Epithelial cell of prostate (primary cell): Measurements from ENCODE around the gene SORCS2.

Experiments used
- DNase-seq: peaks from one replicate; pipeline ENCODE4 v3.0.0-alpha.2; 2011; ENCODE audit warnings: low read depth, low spot score
- H3K27ac ChIP-seq: fragments of 450-650 bp; 2 replicates; pipeline ENCODE4 v1.5.1; 2017; ENCODE audit warnings: mild to moderate bottlenecking

The SORCS2 gene

GRCh38 chr4:7675612-7676320 is 483.4 kb downstream of the SORCS2 start:
- no peak for DNase-seq

GRCh38 chr4:7676398-7676922 is 484.1 kb downstream of the SORCS2 start:
- H3K27ac ChIP-seq, result no peak overlapping the region
- DNase-seq, result no peak

More at GRCh38 chr4:7675612-7676320, 483.4 kb downstream of the SORCS2 start:
- H3K27ac ChIP-seq, result no peak overlapping the region

GRCh38 chr4:7677086-7677485 is 484.7 kb downstream of the SORCS2 start:
- no peak for DNase-seq
- H3K27ac ChIP-seq, result no peak overlapping the region

- DNase-seq, result no peak
- H3K27ac ChIP-seq, result no peak overlapping the region
Observed at GRCh38 chr4:7677799-7678301, 485.5 kb downstream of the SORCS2 start.

GRCh38 chr4:7678318-7678852 is 486.0 kb downstream of the SORCS2 start:
- no peak overlapping the region for H3K27ac ChIP-seq
- no peak for DNase-seq

DNA sequence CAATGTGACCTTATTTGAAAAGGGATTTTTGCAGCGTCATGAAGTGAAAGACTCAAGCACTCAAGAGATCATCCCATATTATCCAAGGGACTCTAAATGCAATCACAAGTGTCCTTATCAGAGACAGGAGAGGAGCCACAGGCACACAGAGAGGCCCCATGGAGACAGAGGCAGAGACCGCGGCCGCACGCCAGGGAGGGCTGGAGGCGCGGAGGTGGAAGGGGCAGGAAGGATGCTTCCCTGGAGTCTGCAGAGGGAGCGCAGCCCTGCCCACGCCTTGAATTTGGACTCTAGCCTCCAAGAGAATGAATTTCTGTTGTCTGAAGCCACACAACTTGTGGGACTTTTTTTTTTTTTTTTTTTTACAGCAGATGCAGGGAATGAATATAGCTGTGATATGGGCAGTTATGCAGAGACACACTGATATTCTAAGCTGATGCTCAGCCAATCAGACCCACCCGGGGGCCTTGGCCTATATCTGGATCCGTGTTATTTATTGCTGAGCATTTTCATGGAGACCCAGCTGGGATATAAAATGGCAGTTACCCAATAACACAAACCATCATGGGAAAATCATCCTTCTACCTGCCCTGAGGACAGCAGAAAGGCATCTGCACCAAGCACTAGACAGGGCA is 487.2 kb downstream of the SORCS2 start:
- H3K27ac ChIP-seq, result no peak overlapping the region

GRCh38 chr4:7680106-7680505 is 487.8 kb downstream of the SORCS2 start:
- DNase-seq, result no peak
- H3K27ac ChIP-seq, result no peak overlapping the region

More for the DNA sequence above, 487.2 kb downstream of the SORCS2 start:
- DNase-seq, result no peak

GRCh38 chr4:7680731-7681130 is 488.4 kb downstream of the SORCS2 start:
- H3K27ac ChIP-seq, result no peak overlapping the region
- DNase-seq, result no peak

- no peak overlapping the region for H3K27ac ChIP-seq
- DNase-seq, result no peak
Observed at GRCh38 chr4:7683126-7683703, 490.9 kb downstream of the SORCS2 start.

- H3K27ac ChIP-seq, result no peak overlapping the region
- no peak for DNase-seq
Observed at GRCh38 chr4:7684294-7684693, 492.0 kb downstream of the SORCS2 start.

DNA sequence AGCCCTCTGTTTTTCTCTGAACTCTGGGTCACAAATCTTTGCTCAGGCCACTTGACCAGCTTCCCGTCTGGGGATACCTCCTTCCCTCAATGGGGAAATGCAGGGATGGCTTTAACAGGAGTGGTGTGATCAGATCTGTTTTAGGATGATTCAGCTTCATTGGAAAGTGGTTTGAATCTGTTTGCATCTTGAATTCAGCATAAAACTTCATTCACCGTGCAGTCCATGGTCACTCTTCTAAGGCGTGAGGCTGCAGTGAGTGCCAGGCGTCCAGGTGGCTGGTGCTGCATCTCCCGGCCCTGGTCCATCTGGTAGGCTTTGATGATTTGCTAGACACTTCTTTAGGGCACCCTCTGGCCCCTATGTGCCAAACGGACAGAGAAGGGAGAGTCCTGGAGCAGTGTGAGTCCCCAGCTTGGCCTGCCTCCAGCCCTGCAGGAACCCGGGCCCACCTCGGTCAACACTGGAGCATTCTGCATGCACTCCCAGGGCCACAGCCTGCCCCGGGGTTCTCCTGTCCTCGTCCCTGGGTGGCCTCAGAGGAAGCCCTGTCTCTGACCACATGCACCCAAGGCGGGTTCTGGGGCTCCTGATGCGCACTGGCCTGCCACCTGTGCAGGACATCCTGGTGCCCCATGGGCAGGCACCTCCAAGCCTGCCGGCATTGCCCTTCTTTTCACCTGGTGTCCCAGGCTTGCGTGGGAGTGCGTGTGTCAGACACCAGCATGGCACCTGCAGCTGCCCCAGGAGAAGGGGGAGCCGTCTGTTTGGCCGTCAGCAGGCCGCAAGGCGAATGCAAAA is 493.9 kb downstream of the SORCS2 start:
- no peak overlapping the region for H3K27ac ChIP-seq
- no peak for DNase-seq

- DNase-seq, result no peak
- H3K27ac ChIP-seq, result no peak overlapping the region
Observed at GRCh38 chr4:7687006-7687405, 494.7 kb downstream of the SORCS2 start.

DNA sequence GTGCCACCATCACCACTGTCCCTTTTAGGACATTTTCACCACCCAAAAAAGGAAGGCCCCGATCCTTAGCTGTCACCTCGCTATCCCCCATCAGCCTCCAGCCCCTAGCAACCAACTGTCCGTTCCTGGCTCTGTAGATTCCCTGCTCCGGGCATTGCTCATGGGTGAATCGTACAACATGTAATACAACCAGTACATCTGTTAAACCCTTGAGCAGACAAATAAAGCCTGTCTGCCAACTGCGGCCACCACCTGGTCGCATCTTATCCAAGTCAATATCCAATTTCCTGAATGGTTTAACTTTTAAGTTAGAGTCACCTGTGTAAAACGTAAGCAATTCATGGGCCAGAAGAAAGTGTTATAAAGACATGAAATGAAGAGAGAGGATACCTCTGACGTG is 495.5 kb downstream of the SORCS2 start:
- no peak overlapping the region for H3K27ac ChIP-seq
- DNase-seq, result no peak

GRCh38 chr4:7689773-7690693 is 497.7 kb downstream of the SORCS2 start:
- H3K27ac ChIP-seq, result no peak overlapping the region
- no peak for DNase-seq

DNA sequence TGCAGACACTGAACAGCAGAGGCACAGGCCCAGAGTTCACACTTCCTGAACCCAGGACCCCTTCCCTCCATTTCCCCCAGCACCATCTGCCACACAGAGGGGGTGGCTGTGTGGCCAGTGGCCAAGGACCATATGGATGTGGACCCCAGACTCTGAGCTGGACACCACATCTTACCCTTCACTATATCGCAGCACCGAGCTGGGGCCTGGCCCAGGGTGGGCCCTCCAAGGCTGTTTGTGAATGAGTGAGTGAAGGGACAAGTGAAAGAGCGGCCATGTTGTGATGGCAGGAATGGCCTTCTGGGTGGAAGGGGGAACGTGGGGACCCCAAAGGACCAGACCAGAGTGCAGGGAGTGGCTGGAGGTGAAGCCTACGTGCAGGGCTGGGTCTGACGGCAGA is 498.7 kb downstream of the SORCS2 start:
- H3K27ac ChIP-seq, result no peak overlapping the region
- DNase-seq, result no peak

- H3K27ac ChIP-seq, result no peak overlapping the region
- DNase-seq, result no peak
Observed at GRCh38 chr4:7691982-7692381, 499.6 kb downstream of the SORCS2 start.

- H3K27ac ChIP-seq, result no peak overlapping the region
Observed at GRCh38 chr4:7692451-7693236, 500.3 kb downstream of the SORCS2 start.

GRCh38 chr4:7693237-7693608 is 500.9 kb downstream of the SORCS2 start:
- H3K27ac ChIP-seq, result no peak overlapping the region
- DNase-seq, result no peak

More at GRCh38 chr4:7692451-7693236, 500.3 kb downstream of the SORCS2 start:
- no peak for DNase-seq
